GM18907 (cell line): ENCODE data around the gene EHMT1.
"Not testable (repeated sequence)": the region's sequence is repeated elsewhere in the genome, so short reads cannot be mapped to it uniquely, and the experiment has no call there.

ENCODE experiments used
- ATAC-seq: cut with Tn5 transposase; IDR thresholded peaks from one replicate; pipeline ENCODE4 v1.9.1; 2021; ENCODE audit warnings: mild to moderate bottlenecking, moderate library complexity; ENCODE audit not compliant: unreplicated experiment

Gene EHMT1

GRCh38 chr9:137838576-137838975, 219.8 kb downstream of the EHMT1 start:
- no peak for ATAC-seq

GRCh38 chr9:137843355-137843754, 224.6 kb downstream of the EHMT1 start:
- no peak for ATAC-seq

DNA sequence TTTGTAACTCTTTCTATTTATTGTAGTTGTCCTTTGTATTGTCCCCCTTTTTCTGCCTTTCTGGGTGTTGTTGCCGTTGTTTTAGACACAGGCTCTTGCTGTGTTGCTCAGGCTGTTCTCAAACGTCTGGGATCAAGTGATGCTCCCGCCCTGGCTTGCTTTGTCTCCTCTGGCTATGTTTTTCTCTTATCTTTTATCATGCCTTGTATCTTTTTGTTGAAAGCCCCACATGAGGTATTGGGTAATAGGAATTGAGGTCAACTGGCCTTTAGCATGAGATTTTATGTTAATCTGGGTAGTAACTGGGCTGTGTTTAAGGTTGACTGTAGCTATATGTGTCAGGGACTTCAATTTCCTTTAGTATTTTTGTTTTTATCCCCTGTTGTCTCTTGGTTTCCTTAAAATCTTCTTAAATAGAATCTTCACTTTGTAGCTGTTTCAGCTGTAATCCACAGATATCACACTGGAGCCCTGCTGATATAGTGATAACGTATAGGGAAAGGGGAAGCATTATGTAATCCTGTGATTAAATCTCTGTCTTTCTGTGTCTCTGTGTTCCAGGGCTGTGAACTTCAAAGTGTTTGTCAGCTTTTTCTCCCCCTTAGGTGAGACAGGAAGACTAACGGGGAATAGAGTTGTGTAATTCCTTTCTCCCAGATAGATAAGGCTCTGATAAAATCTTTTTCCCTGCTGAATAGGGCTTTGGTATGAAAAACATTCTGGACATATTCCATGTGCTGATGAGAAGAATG, 232.9 kb downstream of the EHMT1 start:
- ATAC-seq = no peak

DNA sequence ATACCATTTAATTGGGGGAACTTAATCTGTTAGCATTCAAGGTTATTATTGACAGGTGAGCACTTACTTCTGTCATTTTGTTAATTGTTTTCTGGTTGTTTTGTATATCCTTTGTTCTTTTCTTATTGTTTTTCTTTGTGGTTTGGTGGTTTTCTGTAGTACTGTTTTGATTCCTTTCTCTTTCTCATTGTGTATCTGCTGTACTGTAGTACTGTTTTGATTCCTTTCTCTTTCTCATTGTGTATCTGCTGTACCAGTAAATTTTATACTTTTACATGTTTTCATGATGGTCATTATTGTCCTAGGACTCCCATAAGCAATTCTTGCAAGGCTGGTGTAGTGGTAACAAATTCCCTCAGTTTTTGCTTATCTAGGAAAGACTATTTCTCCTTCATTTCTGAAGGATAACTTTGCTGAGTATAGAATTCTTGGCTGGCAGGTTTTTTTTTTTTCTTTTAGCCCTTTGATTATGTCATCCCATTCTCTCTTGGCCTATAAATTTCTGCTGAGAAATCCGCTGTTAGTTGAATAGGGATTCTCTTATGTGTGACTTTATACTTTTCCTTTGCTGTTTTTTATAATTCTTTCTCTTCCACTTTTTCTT, 234.7 kb downstream of the EHMT1 start:
- no peak for ATAC-seq

DNA sequence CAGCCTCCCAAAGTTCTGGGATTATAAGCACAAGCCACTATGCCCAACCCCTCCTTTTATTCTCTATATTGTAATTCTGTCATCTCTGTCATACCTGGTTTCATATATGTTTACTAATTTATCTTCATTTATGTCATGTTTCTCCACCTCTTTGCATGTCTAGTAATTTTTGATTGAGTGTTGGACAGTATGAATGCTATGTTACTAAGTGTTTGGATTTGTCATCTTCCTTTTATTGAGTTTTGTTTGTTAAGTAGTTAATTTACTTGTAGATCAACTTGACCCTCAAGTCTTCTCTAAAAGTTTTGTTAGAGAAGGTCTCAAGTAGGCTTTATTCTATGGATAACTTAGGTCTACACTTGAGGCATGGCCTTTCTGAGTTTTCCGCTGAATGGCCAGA, 241.6 kb downstream of the EHMT1 start:
- no peak for ATAC-seq

GRCh38 chr9:137865581-137866145, 246.9 kb downstream of the EHMT1 start:
- ATAC-seq = no peak

DNA sequence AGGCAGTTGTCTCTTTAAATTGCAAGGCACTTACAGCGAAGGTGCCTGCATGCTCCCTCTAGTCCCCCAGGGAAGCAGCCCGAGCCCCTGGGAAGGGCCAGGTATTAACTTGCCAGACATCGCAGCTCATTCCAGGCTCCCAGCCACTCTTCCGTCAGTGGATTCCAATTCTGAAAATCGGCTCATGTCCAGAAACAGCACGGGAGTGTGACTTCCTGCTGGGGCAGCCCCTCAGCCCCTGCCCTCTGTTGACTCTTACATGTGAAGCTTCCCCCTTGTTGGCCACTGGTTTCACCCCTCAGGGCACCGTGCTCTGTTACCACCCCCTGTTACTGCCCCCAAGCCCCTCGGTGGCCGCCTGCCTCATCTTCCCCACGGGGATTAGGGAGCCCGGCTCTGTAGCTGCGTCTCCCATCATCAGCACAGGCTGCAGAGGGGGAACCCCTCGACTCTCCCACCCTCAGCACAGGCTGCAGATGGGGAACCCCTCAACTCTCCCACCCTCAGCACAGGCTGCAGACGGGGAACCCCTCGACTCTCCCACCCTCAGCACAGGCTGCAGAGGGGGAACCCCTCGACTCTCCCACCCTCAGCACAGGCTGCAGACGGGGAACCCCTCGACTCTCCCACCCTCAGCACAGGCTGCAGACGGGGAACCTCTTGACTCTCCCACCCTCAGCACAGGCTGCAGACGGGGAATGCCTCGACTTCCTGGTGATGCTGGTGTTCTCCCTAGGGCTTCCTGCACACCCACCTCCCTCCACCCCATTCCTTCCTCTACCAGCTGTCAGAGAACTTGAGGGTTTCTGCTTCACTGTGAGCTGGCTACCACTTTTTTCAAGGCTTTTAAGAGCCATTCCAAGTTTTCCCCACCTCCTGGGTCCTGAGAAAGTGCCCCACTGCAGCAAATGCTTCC, 247.7 kb downstream of the EHMT1 start:
- no peak for ATAC-seq

GRCh38 chr9:137870432-137870831, 251.6 kb downstream of the EHMT1 start:
- no peak for ATAC-seq

DNA sequence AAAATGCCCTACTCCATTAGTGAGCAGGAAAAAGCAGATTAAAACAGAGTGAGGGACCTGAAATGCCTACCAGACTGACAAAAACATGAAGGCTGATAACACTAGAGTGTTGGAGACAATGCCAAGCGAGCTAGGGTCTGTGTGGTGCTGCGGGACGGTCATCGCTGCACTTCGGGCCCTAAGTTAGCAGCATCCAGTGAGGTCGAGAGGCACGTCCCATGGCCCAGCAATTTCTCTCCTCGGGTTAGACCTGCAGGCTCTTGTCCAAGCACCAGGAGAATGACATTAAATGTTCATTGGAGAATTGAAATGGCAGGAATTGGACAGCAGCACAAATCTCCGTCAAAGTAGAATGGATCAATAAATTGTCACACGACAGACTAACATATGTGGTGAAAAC, 253.5 kb downstream of the EHMT1 start:
- no peak for ATAC-seq

DNA sequence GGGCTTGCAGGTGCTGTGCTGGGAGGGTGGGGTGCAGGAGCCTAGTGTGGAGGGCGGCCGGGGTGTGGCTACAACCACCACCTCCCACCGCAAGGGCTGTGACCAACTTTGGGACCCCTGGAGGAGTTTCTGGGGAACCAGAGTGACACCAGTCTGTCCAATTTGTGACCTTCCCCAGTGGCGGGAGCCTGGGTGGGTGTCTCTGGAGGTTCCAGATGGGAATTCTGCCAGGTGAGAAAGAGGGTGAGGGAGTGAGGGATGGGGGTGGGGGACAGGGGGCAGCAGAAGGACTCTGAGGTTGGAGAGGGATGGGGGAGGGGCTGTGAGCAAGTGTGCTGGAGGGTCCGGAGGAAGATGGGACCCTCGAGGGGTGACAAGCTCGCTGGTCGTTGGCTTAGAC, 254.6 kb downstream of the EHMT1 start:
- ATAC-seq = no peak

DNA sequence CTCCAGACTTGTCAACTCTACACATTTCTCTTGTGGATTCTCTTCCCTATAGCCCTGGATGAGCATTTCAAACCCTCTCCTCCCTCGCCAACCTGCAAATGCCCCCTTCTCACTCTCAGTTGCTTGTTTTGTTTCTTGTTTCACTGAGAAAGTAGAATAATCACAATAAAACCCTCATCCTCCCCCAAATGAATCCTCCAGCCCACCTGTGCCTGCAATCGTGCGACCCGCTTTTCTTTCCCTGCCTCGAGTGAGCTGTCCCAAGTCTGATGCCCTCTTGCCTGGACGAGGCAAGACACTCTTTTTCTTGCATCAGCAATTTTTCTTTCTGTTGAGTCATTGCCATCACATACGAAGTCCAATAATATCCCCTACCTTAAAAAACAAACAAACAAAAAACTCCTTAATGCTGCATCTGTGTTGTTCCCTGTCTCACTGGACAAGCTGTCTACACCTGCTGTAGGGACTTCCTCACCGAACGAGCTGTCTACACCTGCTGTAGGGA, 255.1 kb downstream of the EHMT1 start:
- ATAC-seq = no peak

DNA sequence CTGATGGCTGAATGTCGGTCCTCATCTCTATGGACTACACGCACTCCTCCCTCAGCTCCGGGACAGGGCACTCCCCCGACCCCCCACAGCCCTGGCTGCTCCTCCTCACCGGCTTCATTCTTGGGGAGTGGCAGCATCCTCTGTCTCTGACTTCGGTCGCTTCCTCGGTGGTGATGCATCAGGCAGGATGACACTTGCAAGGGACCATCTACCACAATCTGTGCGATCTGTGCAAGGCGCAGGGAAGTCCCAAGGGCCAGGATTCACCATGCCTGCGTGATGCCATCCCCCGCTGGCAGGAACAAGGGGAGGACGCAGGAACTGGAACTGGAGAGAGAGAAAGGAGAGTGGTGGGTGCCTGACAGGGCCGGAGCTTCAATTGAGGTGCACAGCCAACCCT, 256.5 kb downstream of the EHMT1 start:
- no peak for ATAC-seq

DNA sequence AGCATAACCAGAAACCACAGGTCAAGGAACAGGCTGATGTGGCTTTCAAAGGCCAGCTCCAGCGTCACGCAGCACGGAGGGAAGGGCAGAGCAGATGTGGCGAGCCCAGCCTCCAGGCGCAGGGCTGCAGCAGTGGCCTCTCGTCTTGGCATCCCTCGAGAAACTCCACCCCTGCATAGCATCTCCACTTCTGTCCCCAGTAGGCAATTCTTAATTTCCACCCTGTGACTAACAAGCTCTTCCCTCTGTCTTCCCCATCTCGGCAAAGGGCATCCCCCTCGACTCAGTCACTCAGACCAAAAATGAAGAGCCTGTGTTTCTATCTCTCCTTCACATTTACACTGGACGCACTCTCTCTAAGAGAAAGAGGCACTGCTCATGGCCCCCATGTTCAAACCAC, 257.0 kb downstream of the EHMT1 start:
- ATAC-seq = no peak

DNA sequence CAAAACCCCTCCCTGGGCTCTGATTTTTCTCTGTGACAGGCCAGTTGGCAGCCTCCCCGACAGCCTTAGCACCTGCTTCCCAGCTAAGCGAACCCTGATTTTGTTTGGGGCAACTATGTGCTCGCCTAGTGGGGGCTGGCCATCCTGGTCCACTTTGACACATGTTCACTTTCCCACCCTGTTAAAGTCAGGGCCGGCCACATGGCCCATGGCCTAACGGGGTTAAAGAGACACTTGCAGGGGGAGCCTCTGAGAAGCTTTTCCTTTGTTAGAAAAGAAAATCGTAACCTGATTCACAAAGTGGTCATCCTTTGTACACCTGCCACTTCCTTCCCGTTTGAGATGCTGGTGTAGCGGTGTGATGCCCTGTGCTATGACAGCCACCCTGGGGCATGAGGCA, 257.5 kb downstream of the EHMT1 start:
- no peak for ATAC-seq

DNA sequence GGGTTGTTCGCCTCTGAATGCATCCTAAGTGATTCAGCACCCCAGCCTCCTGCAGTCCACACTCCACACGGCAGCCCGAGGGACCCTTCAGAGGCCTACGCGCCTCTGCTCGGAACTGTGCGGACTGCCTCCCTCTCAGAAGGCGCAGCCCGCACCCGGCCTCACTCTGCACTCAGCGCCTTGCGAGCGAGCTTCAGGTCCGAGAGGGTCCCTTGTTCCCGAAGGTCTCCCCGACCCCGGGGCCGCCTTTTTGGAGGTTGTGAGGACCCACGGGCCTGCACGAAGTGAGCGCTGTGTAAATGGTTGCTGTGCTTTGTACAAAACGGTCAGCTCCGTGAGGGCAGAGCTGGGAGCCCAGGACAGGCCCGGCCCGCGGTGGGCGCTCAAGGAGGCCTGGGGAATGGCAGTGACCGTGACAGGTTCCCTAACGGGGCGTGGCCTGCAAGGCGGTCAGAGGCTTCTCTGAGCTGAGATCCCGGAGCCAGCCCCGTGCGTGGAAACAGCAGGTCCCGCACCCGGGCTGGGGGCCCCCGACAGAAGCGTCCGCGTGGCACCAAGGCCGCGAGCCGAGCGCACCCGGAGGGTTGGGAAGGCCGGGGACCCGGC, 258.1 kb downstream of the EHMT1 start:
- no peak for ATAC-seq

DNA sequence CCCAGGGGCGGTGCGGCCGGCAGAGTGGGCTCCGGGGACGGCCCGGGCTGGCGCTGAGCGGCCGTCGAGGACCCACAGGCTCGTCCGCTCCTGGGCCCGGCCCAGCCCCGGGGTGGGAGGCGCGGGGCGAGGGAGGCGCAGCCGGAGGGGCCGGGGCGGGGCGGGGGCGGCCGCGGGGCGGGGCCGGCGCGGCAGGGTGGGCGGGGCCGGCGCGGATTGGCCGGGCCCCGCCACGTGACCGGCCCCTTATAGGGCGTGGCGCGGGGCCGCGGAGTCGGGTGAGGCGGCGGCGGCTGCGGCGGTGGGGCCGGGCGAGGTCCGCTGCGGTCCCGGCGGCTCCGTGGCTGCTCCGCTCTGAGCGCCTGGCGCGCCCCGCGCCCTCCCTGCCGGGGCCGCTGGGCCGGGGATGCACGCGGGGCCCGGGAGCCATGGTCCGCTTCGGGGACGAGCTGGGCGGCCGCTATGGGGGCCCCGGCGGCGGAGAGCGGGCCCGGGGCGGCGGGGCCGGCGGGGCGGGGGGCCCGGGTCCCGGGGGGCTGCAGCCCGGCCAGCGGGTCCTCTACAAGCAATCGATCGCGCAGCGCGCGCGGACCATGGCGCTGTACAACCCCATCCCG, 258.8 kb downstream of the EHMT1 start, which contains the start of gene CACNA1B:
Gene CACNA1B, plus strand, starts transcription at position 277 of the 617 bp plus-strand sequence. Its CDS starts 152 bp downstream, at position 429.
- ATAC-seq = not testable (repeated sequence)

- no peak for ATAC-seq
Measured at GRCh38 chr9:137878146-137878941, 259.5 kb downstream of the EHMT1 start.

- ATAC-seq = no peak
Measured at GRCh38 chr9:137879052-137879451, 260.2 kb downstream of the EHMT1 start.

- no peak for ATAC-seq
Measured at GRCh38 chr9:137879566-137880150, 260.9 kb downstream of the EHMT1 start.
